H4 (cell line): ENCODE data around the gene CCR8. TPM values are rescaled to one million over a fixed set of nuclear protein-coding genes. Genes with fewer than 3 reads are reported as not detected.
A peak's percentile ranks its signal among the peaks of the same experiment; 100 is the strongest.

Experiments used
- DNase-seq: peaks from one replicate; pipeline ENCODE4 v3.0.0-alpha.2; 2015; ENCODE audit warnings: low spot score
- total RNA-seq: library from RNA; depleted of rRNA; stranded (reverse); fragments of >200 nt; shearing (Covaris generic); gene quantifications from 2 replicates; pipeline ENCODE4 v1.2.3, GENCODE V29; 2014; rRNA removed

Gene CCR8, protein sequence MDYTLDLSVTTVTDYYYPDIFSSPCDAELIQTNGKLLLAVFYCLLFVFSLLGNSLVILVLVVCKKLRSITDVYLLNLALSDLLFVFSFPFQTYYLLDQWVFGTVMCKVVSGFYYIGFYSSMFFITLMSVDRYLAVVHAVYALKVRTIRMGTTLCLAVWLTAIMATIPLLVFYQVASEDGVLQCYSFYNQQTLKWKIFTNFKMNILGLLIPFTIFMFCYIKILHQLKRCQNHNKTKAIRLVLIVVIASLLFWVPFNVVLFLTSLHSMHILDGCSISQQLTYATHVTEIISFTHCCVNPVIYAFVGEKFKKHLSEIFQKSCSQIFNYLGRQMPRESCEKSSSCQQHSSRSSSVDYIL
- not detected in 2 replicates for total RNA-seq

DNA sequence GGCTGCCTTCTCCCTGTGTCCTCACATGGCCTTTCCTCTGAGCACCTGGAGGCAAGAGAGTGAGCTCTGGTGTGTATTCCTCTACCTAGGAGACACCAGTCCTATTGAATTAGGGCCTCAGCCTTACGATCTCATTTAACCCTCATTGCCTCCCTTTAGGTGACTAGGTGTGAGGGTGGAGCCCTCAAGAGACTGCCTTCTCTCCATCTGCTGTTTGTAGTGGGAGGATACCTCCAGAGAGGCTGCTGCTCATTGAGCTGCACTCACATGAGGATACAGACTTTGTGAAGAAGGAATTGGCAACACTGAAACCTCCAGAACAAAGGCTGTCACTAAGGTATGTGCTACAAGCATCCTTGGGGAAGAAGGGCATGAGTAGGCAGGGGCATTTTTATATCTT is at the start of gene CCR8:
TSS of gene CCR8 (plus strand) at position 217 of the 400 bp plus-strand sequence. CDS start 2,623 bp downstream, outside the sequence.
- DNase-seq: no peak

DNA sequence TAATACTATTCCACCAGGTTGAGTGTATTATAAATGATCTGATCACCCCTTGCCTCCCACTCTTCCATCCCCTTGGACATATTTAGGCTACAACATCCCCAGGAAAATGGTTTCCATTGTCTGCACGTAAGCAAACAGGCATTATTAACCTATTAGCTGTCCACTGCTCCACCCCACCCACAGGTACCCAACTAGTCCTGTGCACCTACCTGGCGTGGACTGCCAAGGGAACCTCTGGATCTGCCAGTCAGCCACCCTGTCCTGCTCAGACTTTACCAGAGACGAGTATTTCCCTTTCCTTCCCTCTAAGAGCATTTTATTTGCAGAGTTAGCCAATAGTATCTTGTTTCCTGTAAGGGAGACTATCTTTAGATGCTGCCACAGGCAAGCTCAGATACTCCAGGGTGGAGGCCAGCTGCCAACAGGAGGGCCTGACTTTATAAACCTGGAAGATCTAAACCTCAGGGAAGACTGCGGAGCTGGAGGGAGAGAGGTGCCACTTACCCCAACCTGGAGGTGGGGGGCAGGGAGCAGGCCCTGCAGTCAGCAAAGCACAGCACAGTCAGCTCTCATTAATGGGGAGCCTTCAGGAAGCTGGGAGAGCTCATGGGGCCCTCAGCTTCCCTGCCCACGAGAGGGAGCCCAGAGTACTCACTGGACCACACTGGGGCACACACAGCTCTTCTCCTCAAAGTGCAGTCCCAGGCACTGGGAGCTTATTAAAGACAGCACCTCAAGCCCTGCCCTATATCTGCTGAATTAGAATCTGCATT is 49.6 kb upstream of the CCR8 start, which contains the start of gene CX3CR1:
TSS of gene CX3CR1 (minus strand) at position 292 of the 773 bp plus-strand sequence. CDS start 13,527 bp downstream, outside the sequence.
- no peak for DNase-seq

DNA sequence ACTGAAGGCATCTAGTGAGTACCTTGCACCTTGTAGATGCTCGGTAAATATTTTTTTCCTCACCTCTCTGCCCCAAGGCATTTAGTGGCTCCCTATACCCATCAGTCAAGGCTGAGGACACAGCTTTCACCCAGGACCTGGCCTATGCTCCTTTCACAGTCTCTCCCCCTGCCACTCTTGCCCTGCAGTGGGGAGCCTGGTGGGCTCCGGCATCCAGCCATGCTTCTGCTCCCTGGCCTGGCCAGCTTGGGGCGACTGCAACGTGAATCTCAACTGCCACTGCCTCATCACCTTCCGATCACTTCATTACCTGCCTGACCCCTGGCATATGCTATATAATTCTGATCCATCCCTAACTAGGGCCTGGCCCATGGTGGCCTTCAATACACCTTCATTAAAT is 48.9 kb upstream of the CCR8 start:
- DNase-seq: no peak

DNA sequence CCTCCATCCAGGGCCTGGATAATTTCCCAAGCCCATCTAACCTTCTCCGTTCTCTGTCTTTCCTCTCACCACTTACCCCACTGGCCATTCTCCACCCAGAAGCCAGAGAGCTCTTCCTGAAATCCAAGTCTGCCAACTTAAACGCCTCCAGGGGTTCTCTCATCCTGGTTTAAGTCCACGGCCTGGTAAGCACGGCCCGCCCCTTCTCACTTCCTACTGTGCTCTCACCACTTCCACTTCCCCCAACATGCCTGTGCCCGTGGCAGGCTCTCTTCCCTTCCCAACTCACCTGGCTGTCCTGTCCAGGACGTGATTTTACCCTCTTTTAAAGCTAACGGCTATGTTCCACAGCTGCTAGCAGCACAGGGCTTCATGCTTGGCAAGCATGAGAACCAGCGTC is 48.0 kb upstream of the CCR8 start:
- no peak for DNase-seq

DNA sequence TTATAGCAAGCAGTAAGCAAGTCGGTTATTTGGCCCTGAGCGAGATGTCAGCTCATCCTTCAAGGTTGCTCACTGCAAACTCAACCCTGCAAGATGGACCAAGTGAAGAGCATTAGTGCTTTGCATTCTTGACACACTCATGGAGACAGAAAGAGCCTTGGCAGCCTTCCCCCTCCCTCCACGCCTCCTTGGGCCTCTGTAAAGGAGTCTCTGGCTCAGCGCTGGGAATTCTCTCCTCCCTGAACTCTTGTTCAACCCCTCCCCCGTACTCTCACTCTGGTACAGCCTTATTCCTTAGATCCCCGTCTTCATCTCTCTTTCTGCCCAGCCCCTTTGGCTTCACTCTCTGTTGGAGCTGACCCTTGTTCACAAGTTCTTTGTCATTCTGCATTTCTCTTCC is 47.5 kb upstream of the CCR8 start:
- DNase-seq: no peak

DNA sequence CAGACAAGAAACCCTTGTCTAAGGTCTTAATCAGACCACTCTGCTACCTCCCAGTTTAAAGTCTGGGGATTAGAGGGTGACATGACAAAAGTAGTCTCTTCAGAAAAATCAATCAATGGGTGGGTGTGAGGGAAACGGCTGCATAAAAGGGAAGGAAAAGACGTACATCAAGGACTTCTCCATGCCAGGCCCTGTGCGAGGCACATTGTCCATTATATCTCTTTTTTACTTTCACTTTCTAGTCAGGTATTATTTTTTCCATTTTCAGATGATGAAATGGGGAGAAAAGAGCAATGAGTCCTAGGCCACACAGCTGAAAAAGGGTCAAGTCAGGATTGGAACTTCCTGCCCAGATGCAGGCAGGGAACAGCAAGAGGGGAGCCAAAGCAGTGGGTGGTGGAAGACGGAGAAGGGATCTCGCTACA is 45.0 kb upstream of the CCR8 start:
- no peak for DNase-seq

DNA sequence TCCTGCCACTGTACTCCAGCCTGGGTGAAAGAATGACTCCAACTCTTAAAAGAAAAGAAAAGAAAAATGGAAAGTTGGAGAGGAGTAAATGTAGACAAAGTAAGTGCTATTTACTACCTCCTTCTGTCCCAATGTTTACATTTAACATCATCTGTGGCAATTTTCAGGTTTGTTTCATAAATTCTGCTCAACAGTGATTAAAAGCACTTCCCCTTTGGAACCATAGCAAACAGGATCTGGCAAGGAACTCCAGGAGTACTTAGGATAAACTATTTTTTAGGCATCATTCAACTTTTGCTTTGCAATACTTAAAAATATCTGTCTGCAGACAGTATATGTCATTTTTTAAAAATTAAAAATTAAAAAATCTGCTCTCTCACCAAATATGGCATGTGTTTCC is 44.2 kb upstream of the CCR8 start:
- no peak for DNase-seq

DNA sequence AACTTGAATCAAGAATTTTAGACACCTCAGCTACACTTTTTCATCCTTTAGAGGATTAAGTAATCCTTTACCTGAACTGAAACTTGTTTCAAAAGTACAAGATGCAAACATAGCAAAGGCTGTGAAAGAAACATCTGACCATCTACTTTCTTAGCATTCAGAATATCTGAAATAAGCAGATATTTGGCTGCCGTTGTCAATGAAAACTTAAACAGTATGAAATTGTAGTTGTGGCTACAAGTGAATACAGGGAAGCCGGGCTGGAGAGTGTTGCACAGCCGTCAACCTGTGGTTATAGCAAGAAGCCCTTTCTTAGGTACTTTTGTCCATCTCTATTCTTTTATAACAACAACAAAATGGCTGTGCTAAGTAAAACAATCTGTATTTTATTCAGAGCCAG is 42.7 kb upstream of the CCR8 start:
- no peak for DNase-seq

DNA sequence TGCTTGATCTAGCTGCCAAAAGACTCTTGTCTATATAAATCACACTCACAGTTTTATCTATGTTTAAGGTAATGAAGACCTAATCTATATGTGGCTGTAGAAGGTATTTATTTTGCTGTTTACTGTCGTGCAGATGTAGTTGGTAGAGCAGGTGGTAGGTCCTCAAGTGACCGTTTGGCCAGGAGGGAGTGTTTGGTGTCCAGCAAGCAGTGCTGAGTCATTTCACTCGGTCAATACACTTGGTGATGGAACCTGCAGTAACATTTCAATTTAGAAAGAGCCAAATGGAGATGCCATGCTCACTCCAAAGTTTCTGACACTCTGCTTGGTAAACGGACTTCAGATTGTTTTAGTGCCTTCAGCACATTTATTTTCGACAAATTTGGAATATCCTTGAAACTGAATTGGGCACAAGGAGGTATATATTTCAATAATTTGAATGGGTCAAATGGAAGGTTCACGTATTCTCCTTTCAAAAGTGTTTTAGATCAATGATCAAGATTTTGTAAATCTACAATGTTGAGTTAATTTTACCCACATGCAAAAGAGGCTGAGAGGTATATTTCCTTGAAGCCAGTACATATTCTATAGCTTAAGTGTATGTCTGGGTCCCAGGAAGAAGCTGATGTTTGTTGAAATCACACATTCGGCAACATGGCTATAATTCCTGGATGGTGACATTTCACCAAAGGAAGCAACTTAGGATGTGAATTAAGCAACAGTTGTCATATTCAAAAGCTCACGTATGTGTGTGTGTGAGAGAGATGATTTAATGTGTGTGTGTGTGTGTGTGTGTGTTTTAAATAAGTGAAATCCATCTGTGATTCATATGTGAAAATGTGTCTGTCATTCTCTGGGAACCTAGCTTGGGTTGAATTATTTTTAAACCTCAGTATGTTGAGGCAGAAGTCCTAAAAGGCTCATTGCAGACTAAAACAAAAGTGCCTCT is 42.0 kb upstream of the CCR8 start:
- DNase-seq: no peak

DNA sequence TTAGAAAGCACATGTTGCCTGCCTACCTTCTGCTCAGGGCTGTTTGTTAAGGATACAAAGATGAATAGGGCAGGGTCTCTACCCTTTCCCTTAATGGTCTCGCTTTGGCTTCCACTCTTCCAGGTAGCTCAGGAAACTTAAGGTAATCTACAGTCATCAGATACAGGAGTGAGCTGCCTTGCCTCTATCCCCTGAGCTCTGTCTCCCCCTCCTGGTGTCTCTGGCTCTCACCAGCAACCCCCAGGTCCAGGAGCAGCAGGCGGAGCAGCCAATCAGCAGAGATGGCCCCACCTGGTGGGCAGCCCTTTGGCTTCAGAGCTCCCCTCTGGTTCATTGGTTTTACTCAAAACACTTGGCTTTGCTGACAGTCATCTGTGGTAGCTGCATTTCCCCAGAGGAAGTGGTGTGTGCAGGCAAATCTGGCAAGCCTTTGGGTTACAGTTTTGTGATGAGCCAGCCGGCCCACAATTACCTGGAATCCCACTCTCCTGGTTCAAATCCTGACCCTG is 41.2 kb upstream of the CCR8 start:
- DNase-seq: peak; percentile 79

DNA sequence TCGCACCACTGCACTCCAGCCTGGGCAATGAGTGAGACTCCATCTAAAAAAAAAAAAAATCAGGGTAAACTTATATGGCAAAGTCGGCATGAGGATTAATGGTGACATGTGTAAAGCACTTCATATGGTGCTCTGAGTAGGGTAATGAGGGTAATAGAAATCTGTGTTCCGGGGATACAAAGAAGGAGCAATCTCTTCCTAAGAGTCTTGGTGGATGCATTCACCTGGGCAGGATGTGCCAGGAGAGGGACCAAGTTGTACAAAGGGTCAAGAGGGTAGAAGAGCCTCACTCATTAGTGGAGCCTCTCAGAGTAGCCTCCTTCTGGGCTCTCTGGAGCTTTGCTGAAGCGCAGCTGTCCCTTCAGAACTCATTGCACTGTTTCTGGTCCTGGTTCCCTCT is 40.4 kb upstream of the CCR8 start:
- DNase-seq: no peak

DNA sequence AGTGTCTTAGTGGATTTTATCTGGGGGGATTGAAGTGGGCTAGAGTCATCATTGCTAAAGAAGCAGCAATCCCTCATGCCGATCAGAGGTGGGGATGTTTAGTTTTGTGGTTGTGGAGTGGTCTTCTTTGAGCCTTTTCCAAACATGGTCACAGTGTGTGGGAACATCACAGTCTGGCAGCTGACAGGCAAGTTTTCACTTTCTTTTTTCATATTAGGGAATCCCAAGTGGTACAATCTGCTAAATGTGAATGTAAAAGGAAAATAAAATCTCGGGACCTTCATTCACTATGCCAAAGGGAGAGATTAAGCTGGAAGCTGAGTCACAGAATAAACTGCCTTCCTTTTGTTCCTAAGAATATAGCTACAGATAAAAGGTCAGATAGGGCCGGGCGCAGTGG is 39.3 kb upstream of the CCR8 start:
- no peak for DNase-seq

DNA sequence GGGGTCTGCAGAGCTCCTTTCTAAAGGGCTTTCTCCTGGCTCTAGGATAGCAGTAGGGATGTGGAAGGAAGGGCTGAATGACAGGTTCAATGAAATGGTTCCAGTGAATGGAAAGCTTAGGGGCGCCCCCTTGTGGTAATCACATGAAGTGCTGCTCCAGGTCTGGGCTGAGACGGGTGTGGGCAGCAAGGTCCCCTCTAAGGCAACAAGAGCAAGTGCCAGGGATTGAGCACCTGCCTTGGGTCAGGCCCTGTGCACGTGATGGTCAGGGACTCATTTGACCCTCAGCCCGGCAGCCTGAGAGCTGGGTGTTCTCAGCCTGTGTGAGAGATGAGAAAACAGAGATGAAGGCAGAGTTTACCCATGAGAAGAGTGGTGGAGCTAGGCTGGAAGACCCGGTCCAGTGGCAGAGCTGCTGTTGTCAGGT is 37.6 kb upstream of the CCR8 start:
- no peak for DNase-seq

DNA sequence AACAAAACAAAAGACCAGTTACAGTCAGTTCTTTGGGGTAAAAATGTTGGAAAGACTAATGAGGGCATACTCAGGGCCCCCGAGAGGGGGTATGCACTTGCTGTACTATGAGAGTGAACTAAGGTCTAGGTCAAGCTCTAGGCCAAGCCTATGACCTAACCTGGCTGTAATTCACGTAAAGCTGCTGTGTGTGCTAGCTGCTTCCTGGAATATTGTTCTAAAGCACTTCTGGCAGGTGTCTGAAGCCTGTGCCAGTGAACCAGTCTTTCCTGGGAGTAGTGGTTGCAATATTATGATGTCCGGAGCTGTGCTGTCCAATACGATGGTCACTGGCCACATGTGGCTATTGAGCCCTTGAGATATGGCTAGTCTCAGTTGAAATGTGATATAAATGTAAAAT is 36.5 kb upstream of the CCR8 start:
- DNase-seq: no peak

DNA sequence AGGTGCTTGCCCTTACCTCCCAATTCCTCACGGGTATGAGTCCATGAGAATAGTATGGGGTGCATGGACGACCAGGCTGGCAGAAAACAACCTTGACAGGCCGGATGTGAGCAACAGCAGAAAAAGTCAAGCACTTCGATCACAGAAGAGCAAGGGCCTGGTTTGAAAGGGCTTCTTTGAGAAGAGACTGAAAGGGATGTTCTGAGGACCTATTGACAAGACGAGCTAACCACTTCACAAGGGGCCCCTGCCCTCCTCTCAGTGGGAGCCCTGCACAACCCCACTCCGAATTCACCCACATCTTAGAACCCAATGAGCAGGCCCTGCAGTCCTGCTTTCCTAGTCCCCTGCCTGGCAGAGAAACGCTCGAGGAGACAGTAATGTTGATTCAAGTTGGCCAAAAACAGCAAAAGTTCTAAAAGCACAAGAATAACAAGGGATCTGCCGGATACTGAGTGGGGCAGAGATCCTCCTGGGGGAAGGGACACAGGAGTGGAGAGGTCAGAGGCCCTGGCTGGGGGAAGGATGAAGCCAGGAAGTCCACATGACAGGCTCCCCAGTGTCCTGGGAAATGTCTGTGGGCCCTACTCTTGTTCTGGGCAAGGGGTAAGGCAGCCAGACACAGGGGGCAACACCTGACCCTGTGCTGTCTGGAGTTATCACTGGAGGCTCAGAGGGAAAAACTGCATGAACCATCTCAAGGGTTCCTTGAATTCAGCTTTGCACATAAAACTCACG is 34.9 kb upstream of the CCR8 start:
- DNase-seq: no peak

DNA sequence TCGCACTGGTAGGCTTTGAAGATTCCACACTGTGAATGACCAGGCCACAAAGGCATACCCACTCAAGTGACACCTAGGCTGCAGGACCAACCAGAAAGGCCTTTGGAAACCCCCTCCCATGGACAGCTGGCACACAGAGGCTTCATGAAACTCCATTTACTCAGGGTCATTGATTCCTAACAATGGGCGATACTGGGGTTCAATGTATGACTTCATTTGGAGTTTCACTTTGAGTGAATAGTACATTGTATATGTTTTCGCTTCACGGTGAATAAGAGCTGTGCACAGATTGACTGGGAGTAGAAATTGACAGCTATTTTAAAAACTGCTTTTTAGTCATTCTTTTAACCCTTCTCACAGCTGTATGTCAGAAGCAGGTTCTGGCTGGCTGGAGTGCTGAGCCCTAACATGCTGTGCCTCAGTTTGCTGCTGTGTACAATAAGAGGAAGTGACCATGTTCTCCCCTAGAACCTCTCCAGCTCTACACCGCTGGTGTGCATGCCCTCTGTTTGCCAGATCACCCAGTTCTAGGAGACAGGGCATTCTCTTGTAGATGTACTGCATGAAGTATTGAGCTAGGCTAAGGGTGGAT is 34.2 kb upstream of the CCR8 start:
- no peak for DNase-seq

DNA sequence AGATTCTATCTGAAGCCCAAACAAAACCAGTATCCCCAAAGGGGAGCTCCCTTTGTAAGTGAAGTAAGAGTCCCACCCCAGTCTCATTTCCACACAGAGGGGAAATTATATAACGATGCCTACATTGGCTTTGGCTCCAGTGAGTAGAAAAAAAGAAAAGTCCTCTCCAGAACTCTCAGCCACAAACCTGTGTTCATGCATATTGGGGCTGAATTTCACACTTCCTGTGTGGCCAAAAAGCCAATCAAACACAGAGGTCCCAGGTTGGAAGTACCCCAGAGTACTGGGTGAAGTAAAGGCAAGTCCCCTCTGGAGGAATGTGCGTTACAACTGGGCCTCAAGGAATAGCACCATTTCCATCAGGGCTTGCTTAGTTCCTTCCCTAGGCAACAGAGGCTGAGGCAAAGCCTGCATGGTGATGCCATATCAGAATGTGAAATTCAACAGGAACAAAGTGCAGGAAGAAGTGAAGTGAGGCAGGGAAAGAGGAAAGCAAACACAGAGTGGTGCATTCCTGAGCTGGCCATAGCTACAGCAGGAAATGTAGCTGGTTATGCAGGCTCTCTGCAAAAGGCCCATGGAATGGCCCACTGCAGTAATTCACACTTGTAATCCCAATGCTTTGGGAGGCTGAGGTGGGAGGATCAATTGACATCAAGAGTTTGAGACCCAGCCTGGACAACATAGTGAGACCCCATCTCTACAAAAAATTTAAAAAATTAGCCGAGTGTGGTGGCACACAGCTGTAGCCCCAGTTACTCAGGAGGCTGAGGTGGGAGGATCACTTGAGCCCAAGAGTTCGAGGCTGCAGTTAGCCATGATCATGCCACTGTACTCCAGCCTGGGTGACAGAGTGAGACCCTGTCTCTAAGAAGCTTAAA is 33.1 kb upstream of the CCR8 start:
- DNase-seq: no peak

DNA sequence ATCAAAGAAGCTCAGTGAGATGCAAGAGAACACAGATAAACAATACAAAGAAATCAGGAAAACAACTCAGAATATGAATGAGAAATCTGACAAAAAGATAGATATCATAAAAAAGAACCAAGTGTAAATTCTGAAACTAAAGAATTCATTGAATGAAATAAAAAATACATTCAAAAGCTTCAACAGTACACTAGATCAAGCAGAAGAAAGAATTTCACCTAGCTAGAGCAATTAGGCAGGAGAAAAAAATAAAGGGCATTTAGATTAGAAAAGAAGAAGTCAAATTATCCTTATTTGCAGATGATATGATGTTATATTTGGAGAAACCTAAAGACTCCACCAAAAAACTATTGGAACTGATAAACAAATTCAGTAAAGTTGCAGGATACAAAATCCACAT is 30.2 kb upstream of the CCR8 start:
- no peak for DNase-seq

DNA sequence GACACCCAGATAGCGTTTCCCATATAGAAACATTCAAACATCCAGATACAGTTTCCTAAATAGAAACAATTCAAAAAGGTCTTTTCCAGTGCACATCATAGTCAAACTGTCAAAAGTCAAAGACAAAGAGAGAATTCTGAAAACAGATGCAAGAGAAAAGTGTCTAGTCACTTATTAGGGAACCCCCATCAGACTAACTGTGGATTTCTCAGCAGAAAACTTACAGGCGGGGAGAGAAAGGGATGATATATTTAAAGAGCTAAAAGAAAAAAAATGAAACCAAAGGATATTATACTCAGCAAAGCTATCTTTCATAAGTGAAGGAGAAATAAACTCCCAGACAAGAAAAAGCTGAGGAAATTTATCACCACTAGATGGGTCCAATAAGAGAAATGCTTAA is 27.3 kb upstream of the CCR8 start:
- DNase-seq: no peak

DNA sequence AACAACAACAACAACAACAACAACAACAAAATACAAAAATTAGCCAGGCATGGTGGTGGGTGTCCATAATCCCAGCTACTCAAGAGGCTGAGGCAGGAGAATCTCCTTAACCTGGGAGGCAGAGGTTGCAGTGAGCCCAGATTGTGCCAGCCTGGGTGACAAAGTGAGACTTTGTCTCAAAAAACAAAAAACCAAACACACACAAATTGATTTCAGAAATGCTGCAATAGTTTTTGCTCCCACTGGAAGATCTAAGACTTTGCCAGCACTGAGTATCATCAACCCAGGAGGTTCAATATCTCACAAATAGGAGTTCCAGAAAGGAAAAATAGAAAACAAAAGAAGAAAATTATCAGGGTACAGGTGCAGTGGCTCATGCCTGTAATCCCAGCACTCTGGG is 16.2 kb upstream of the CCR8 start:
- DNase-seq: no peak
